Measurements from ENCODE around the gene SUN2.

The SUN2 gene

DNA sequence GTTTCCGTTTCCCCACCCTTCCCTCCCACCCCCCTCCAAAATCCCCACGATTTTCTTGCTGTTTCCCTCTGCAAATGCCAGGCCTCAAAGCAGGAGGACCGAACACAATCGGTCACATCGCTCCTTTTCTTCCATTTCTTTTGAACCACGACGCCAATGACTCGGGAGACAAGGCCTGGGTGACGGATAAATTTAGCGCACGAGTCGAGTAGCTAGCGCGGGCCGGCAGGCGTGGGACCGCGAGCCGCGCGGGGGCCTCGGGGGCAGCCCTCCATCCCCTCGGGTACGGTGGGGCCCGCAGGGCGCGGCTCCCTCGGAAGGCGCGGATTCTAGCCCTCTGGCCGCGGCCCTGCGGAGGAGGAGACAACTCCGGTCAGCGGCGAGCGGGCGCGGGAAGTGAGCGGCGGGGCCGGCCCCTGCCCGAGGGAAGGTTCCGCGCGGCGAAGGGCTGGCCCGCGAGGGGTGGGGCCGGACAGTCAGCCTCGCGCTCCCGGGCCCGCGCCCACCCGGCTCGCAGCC lies 55.5 kb downstream of the SUN2 start:
- in situ Hi-C loops (cut with MboI; ENCODE audit: low sequenced_read_pairs) = no loop called here

GRCh38 chr22:38699784-38700183 lies 56.0 kb downstream of the SUN2 start:
- in situ Hi-C loops (cut with MboI; ENCODE audit: low sequenced_read_pairs) = no loop called here

DNA sequence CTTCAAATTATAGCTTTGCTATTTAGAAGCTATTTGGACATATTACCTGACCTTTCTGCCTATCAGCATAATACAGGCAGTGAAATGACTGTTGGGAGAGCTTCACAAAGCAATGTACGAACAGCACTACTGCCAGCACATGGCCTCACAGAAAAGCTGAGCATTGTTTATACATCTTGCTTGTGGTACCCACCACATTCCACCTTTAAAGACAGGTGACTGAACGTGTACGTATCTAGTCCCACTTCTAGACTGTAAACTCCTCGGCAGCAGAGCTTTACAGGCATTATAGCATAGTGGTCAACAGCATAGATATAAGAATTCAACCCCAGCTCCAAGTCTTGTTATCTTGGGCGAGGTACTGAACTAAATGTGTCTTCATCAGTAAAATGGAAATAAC lies 56.7 kb downstream of the SUN2 start:
- in situ Hi-C loops (cut with MboI; ENCODE audit: low sequenced_read_pairs) = no loop called here

- in situ Hi-C loops (cut with MboI; ENCODE audit: low sequenced_read_pairs) = no loop called here
Observed at GRCh38 chr22:38698407-38699094, 57.2 kb downstream of the SUN2 start.

- in situ Hi-C loops (cut with MboI; ENCODE audit: low sequenced_read_pairs) = no loop called here
Observed at GRCh38 chr22:38697425-38698089, 58.2 kb downstream of the SUN2 start.

GRCh38 chr22:38696606-38697424 lies 59.0 kb downstream of the SUN2 start:
- in situ Hi-C loops (cut with MboI; ENCODE audit: low sequenced_read_pairs) = no loop called here

DNA sequence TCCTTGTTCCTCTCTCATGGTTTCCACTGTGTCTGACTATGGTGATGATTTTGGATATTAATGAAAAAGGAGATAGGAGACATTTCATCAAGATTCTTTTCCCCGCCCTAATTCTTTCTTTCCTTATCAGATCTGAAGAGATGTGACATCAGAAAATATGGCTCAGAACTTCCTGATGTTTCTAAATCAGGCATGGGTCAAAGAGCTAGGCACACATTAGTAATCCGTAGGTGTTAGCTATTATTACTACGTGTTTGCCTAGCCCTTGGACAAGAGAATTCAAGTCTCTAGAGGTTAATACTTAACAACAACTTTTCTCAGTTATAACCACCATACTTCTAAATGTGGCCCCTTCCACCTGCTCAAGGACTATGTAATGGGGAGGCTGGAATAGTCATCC lies 60.9 kb downstream of the SUN2 start:
- in situ Hi-C loops (cut with MboI; ENCODE audit: low sequenced_read_pairs) = no loop called here

GRCh38 chr22:38694049-38694448 lies 61.7 kb downstream of the SUN2 start:
- in situ Hi-C loops (cut with MboI; ENCODE audit: low sequenced_read_pairs) = no loop called here

DNA sequence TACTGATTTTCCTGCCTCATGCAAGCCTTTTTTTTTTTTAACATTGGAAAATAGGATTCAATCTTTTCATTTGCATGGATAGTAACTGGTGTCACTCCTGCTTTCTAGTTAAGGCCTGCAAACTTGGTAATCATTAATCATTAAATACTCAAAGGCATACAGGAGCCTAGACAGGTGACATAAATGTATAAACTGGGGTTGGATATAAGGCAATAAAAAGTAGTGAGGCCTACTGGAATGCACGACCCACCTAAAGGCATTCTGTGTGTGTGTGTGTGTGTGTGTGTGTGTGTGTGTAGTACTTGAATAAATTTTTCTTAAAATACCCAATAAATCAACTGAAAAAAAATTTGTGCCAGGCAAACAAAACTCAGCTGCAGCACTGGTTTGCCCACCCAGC lies 66.1 kb downstream of the SUN2 start:
- in situ Hi-C loops (cut with MboI; ENCODE audit: low sequenced_read_pairs) = no loop called here

- in situ Hi-C loops (cut with MboI; ENCODE audit: low sequenced_read_pairs) = no loop called here
Observed at GRCh38 chr22:38685761-38686160, 70.0 kb downstream of the SUN2 start.

GRCh38 chr22:38684895-38685294 lies 70.9 kb downstream of the SUN2 start:
- in situ Hi-C loops (cut with MboI; ENCODE audit: low sequenced_read_pairs) = no loop called here

Data from HL-60/S4 treated with phorbol 12-myristate 13-acetate at 8.2 ng/mL for 4 days and 3 days (cell line).